ENCODE measurements around the gene NT5C2. TPM values are rescaled to one million over a fixed set of nuclear protein-coding genes. Genes with fewer than 3 reads are reported as not detected.

Gene NT5C2
- total RNA-seq, 4 donors from 2014 or later, result 28.4 to 51.5 (median 33.2) TPM

GRCh38 chr10:103197903-103198302 lies 4.8 kb upstream of the NT5C2 start:
- no peaks in the 10 kb centered on the region for H3K27me3 ChIP-seq
- H3K27ac ChIP-seq, result peak overlapping the region; percentile 24
- TF ChIP-seq EP300 (IDR thresholded peaks at IDR 0.05) (no peak), POLR2AphosphoS5 (IDR thresholded peaks at IDR 0.05) (no peak), POLR2A (IDR thresholded peaks at IDR 0.05) (no peak), CTCF (IDR thresholded peaks at IDR 0.05) (no peak)
- H3K9me3 ChIP-seq, result no peaks in the 10 kb centered on the region
- no peak for DNase-seq (ENCODE audit: low spot score in 2 of 2)
- H3K4me1 ChIP-seq, result peaks cover 18% of the 10 kb centered on the region
- 69% methylated on average over 2 of the region's 2 CpGs for WGBS
- no peaks in the 10 kb centered on the region for H3K36me3 ChIP-seq
- no peak overlapping the region for H3K4me3 ChIP-seq

GRCh38 chr10:103197174-103197573 lies 4.1 kb upstream of the NT5C2 start:
- DNase-seq (ENCODE audit: low spot score in 2 of 2), result peak in 1 of 2 donors; percentile 72
- Histone ChIP-seq H3K27me3 (no peaks in the 10 kb centered on the region), H3K27ac (peak overlapping the region; percentile 24), H3K9me3 (no peaks in the 10 kb centered on the region), H3K4me1 (peaks cover 18% of the 10 kb centered on the region), H3K36me3 (no peaks in the 10 kb centered on the region), H3K4me3 (no peak overlapping the region)
- WGBS, result 67% methylated on average over 3 of the region's 3 CpGs
- TF ChIP-seq POLR2A (IDR thresholded peaks at IDR 0.05) (no peak), POLR2AphosphoS5 (IDR thresholded peaks at IDR 0.05) (no peak), EP300 (IDR thresholded peaks at IDR 0.05) (no peak)

- Histone ChIP-seq H3K27me3 (no peaks in the 10 kb centered on the region), H3K4me3 (no peak overlapping the region), H3K36me3 (no peaks in the 10 kb centered on the region), H3K27ac (no peak overlapping the region), H3K4me1 (peaks cover 25% of the 10 kb centered on the region), H3K9me3 (no peaks in the 10 kb centered on the region)
- whole genome bisulfite sequencing, result 85% methylated on average over 2 of the region's 2 CpGs
- DNase-seq (ENCODE audit: low spot score in 2 of 2), result no peak
- no peak for TF ChIP-seq EP300 (IDR thresholded peaks at IDR 0.05)
- TF ChIP-seq POLR2AphosphoS5 (IDR thresholded peaks at IDR 0.05), result no peak
- no peak for TF ChIP-seq CTCF (IDR thresholded peaks at IDR 0.05)
- TF ChIP-seq POLR2A (IDR thresholded peaks at IDR 0.05), result no peak
Measured at GRCh38 chr10:103196516-103196915, 3.4 kb upstream of the NT5C2 start.

GRCh38 chr10:103193820-103194529 lies 903 bp upstream of the NT5C2 start:
- Histone ChIP-seq H3K4me3 (peak overlapping the region; percentile 100), H3K36me3 (no peaks in the 10 kb centered on the region), H3K4me1 (peaks cover 40% of the 10 kb centered on the region), H3K9me3 (no peaks in the 10 kb centered on the region), H3K27me3 (no peaks in the 10 kb centered on the region), H3K27ac (no peak overlapping the region)
- peak in 1 of 2 donors; percentile 48 for DNase-seq (ENCODE audit: low spot score in 2 of 2)
- 45% methylated on average over 14 of the region's 14 CpGs for WGBS
- no peak for TF ChIP-seq EP300 (IDR thresholded peaks at IDR 0.05)
- TF ChIP-seq POLR2A (IDR thresholded peaks at IDR 0.05), result no peak
- TF ChIP-seq CTCF (IDR thresholded peaks at IDR 0.05), result no peak
- TF ChIP-seq POLR2AphosphoS5 (IDR thresholded peaks at IDR 0.05), result no peak

- Histone ChIP-seq H3K36me3 (no peaks in the 10 kb centered on the region), H3K27me3 (no peaks in the 10 kb centered on the region), H3K4me3 (peak overlapping the region; percentile 100), H3K27ac (peak overlapping the region; percentile 99), H3K9me3 (no peaks in the 10 kb centered on the region), H3K4me1 (peaks cover 53% of the 10 kb centered on the region)
- WGBS, result 0% methylated on average over 41 of the region's 62 CpGs
- TF ChIP-seq CTCF (IDR thresholded peaks at IDR 0.05) (no peak), EP300 (IDR thresholded peaks at IDR 0.05) (no peak), POLR2A (IDR thresholded peaks at IDR 0.05) (peak in 1 of 2 donors; percentile 61), POLR2AphosphoS5 (IDR thresholded peaks at IDR 0.05) (peak in 1 of 3 donors; percentile 72)
- peak; percentile 90 to 92 for DNase-seq (ENCODE audit: low spot score in 2 of 2)
Measured at GRCh38 chr10:103192451-103193106, 493 bp downstream of the NT5C2 start.
